ENCODE results near the gene SULF2.

Gene SULF2

GRCh38 chr20:47718398-47718797, 66.9 kb downstream of the SULF2 start:
- no peaks in the 10 kb centered on the region for H3F3A ChIP-seq (ENCODE audit: low read depth)
- no peaks in the 10 kb centered on the region for H3K9me3 ChIP-seq (ENCODE audit: insufficient read depth, low read depth, low read length)
- no peak overlapping the region for H3K4me2 ChIP-seq (ENCODE audit: low read depth, low read length, poor library complexity, severe bottlenecking)
- no peak overlapping the region for H3K4me3 ChIP-seq (ENCODE audit: low read length, poor library complexity, severe bottlenecking)
- no peaks in the 10 kb centered on the region for H3K9me2 ChIP-seq (replicated peaks; ENCODE audit: low read depth, low read length)
- no peak overlapping the region for H2AFZ ChIP-seq (ENCODE audit: low read length)
- no peaks in the 10 kb centered on the region for H3K79me2 ChIP-seq (ENCODE audit: insufficient read depth, low read length)
- no peak overlapping the region for H3K9ac ChIP-seq (ENCODE audit: low read depth, low read length, poor library complexity, severe bottlenecking)
- no peaks in the 10 kb centered on the region for H3K36me3 ChIP-seq (ENCODE audit: insufficient read depth, low read length)
- H3K27me3 ChIP-seq (ENCODE audit: insufficient read depth, low read length, poor library complexity, severe bottlenecking), result no peaks in the 10 kb centered on the region
- H3K4me1 ChIP-seq (ENCODE audit: insufficient read depth, low read length, poor library complexity, severe bottlenecking), result no peaks in the 10 kb centered on the region
- no peaks in the 10 kb centered on the region for H4K20me1 ChIP-seq (ENCODE audit: insufficient read depth, low read length, poor library complexity, severe bottlenecking)
- TF ChIP-seq CTCF (conservative IDR thresholded peaks at IDR 0.05; ENCODE audit: low read length) (no peak), EZH2phosphoT487 (IDR thresholded peaks at IDR 0.05; ENCODE audit: borderline replicate concordance) (no peak)

- Histone ChIP-seq H3K9me2 (replicated peaks; ENCODE audit: low read depth, low read length) (no peaks in the 10 kb centered on the region), H3K4me1 (ENCODE audit: insufficient read depth, low read length, poor library complexity, severe bottlenecking) (no peaks in the 10 kb centered on the region), H3K9me3 (ENCODE audit: insufficient read depth, low read depth, low read length) (no peaks in the 10 kb centered on the region), H3K4me3 (ENCODE audit: low read length, poor library complexity, severe bottlenecking) (no peak overlapping the region), H4K20me1 (ENCODE audit: insufficient read depth, low read length, poor library complexity, severe bottlenecking) (no peaks in the 10 kb centered on the region), H3F3A (ENCODE audit: low read depth) (no peaks in the 10 kb centered on the region), H3K79me2 (ENCODE audit: insufficient read depth, low read length) (no peaks in the 10 kb centered on the region), H3K9ac (ENCODE audit: low read depth, low read length, poor library complexity, severe bottlenecking) (no peak overlapping the region), H3K4me2 (ENCODE audit: low read depth, low read length, poor library complexity, severe bottlenecking) (no peak overlapping the region), H2AFZ (ENCODE audit: low read length) (no peak overlapping the region), H3K36me3 (ENCODE audit: insufficient read depth, low read length) (no peaks in the 10 kb centered on the region), H3K27me3 (ENCODE audit: insufficient read depth, low read length, poor library complexity, severe bottlenecking) (no peaks in the 10 kb centered on the region)
- no peak for TF ChIP-seq EZH2phosphoT487 (IDR thresholded peaks at IDR 0.05; ENCODE audit: borderline replicate concordance)
- TF ChIP-seq CTCF (conservative IDR thresholded peaks at IDR 0.05; ENCODE audit: low read length), result no peak
Observed at GRCh38 chr20:47717421-47717820, 67.9 kb downstream of the SULF2 start.

- Histone ChIP-seq H3K36me3 (ENCODE audit: insufficient read depth, low read length) (no peaks in the 10 kb centered on the region), H3K9me3 (ENCODE audit: insufficient read depth, low read depth, low read length) (no peaks in the 10 kb centered on the region), H4K20me1 (ENCODE audit: insufficient read depth, low read length, poor library complexity, severe bottlenecking) (no peaks in the 10 kb centered on the region), H2AFZ (ENCODE audit: low read length) (no peak overlapping the region), H3K4me1 (ENCODE audit: insufficient read depth, low read length, poor library complexity, severe bottlenecking) (no peaks in the 10 kb centered on the region), H3K4me3 (ENCODE audit: low read length, poor library complexity, severe bottlenecking) (no peak overlapping the region), H3K9me2 (replicated peaks; ENCODE audit: low read depth, low read length) (no peaks in the 10 kb centered on the region), H3K9ac (ENCODE audit: low read depth, low read length, poor library complexity, severe bottlenecking) (no peak overlapping the region), H3K27me3 (ENCODE audit: insufficient read depth, low read length, poor library complexity, severe bottlenecking) (no peaks in the 10 kb centered on the region), H3F3A (ENCODE audit: low read depth) (no peaks in the 10 kb centered on the region), H3K4me2 (ENCODE audit: low read depth, low read length, poor library complexity, severe bottlenecking) (no peak overlapping the region), H3K79me2 (ENCODE audit: insufficient read depth, low read length) (no peaks in the 10 kb centered on the region)
- TF ChIP-seq CTCF (conservative IDR thresholded peaks at IDR 0.05; ENCODE audit: low read length) (no peak), EZH2phosphoT487 (IDR thresholded peaks at IDR 0.05; ENCODE audit: borderline replicate concordance) (no peak)
Observed at GRCh38 chr20:47713878-47714450, 71.3 kb downstream of the SULF2 start.
